HepG2 (cell line): ENCODE results near the gene THRA. TPM values are rescaled to one million over a fixed set of nuclear protein-coding genes. Genes with fewer than 3 reads are reported as not detected.

Source experiments
- CREM ChIP-seq, 2 experiments: sonication (generic) in 1 of 2; formaldehyde crosslinking in 1 of 2; IDR thresholded peaks; 2 replicates each; pipeline versions ENCODE4 v1.4.0 to v1.6.1; 2016 to 2020; ENCODE audit warnings: antibody characterized with exemption in 1 of 2, mild to moderate bottlenecking in 1 of 2, missing genetic modification reagents in 1 of 2
- JUND ChIP-seq: sonication (generic); formaldehyde crosslinking; IDR thresholded peaks from 2 replicates; pipeline ENCODE4 v1.8.0; 2022; ENCODE audit warnings: mild to moderate bottlenecking, missing genetic modification reagents
- KAT2B ChIP-seq: fragments of 150-350 bp; IDR thresholded peaks from 2 replicates; pipeline ENCODE4 v1.6.1; 2014; ENCODE audit warnings: low read depth, low read length, borderline replicate concordance
- KMT2B ChIP-seq: IDR thresholded peaks from 2 replicates; pipeline ENCODE4 v1.6.1; 2016; ENCODE audit warnings: missing genetic modification reagents, missing compliant biosample characterization
- MAZ ChIP-seq, 2 experiments: sonication (generic) in 1 of 2; formaldehyde crosslinking in 1 of 2; IDR thresholded peaks; 2 replicates each; pipeline versions ENCODE4 v1.5.0 to v1.6.1; 2012 to 2020; ENCODE audit warnings: low read depth in 2 of 2, mild to moderate bottlenecking in 2 of 2, borderline replicate concordance in 1 of 2, improper control_type of control experiment in 1 of 2, low read length in 1 of 2, missing genetic modification reagents in 1 of 2, moderate library complexity in 1 of 2
- NFYB ChIP-seq: sonication (generic); formaldehyde crosslinking; IDR thresholded peaks from 2 replicates; pipeline ENCODE4 v1.4.0; 2020; ENCODE audit warnings: missing genetic modification reagents
- POLR2AphosphoS2 ChIP-seq: IDR thresholded peaks from 2 replicates; pipeline ENCODE4 v1.6.1; 2011; ENCODE audit warnings: low read depth, low read length, improper control_type of control experiment
- RBAK ChIP-seq: sonication (generic); formaldehyde crosslinking; IDR thresholded peaks from 2 replicates; pipeline ENCODE4 v1.5.1; 2020; ENCODE audit warnings: mild to moderate bottlenecking, missing genetic modification reagents
- RORA ChIP-seq: sonication (generic); formaldehyde crosslinking; IDR thresholded peaks from 2 replicates; pipeline ENCODE4 v1.5.0; 2020; ENCODE audit warnings: mild to moderate bottlenecking, missing genetic modification reagents, moderate library complexity
- SMARCC2 ChIP-seq: fragments of 450-650 bp; IDR thresholded peaks from 2 replicates; pipeline ENCODE4 v1.6.1; 2017; ENCODE audit warnings: antibody characterized with exemption, mild to moderate bottlenecking
- SYNCRIP ChIP-seq: fragments of 200-400 bp; formaldehyde crosslinking; IDR thresholded peaks from 2 replicates; pipeline ENCODE4 v1.6.1; 2018; ENCODE audit warnings: mild to moderate bottlenecking, low read depth, low read length; ENCODE audit not compliant: insufficient read depth
- ZFP1 ChIP-seq: IDR thresholded peaks from 2 replicates; pipeline ENCODE4 v1.6.1; 2016
- ZFP36L2 ChIP-seq: sonication (generic); formaldehyde crosslinking; IDR thresholded peaks from 2 replicates; pipeline ENCODE4 v1.4.0; 2020; ENCODE audit warnings: missing genetic modification reagents
- ZFYVE20 ChIP-seq: sonication (generic); formaldehyde crosslinking; IDR thresholded peaks from 2 replicates; pipeline ENCODE4 v1.8.0; 2023; ENCODE audit warnings: low read depth, mild to moderate bottlenecking, moderate library complexity, missing genetic modification reagents, borderline replicate concordance
- polyA plus RNA-seq, 8 experiments: library from polyadenylated mRNA; depleted of rRNA in 3 of 8; stranded (reverse) in 7 of 8; unstranded in 1 of 8; fragments of >200 nt; fragmentation: Illumina TruSeq in 4 of 8; extraction: Trizol in 4 of 8; gene quantifications; 2 replicates each; pipeline versions ENCODE4 v1.2.1 to v1.2.3, GENCODE V29; 2011 to 2016; ENCODE audit warnings: low read depth in 4 of 8, missing spikeins in 1 of 8, mixed read lengths in 1 of 8; ENCODE audit not compliant: insufficient read depth in 1 of 8
- total RNA-seq, 5 experiments: library from RNA; depleted of rRNA; stranded (reverse); fragments of >200 nt; fragmentation: Illumina TruSeq; extraction: Trizol; gene quantifications; 2 replicates each; pipeline ENCODE4 v1.2.3, GENCODE V29; 2016; ENCODE audit warnings: low read depth in 1 of 5
- TF ChIP-seq, protein P1 (sequence below): sonication (generic); formaldehyde crosslinking; IDR thresholded peaks from 2 replicates; pipeline ENCODE4 v1.8.0; 2022; ENCODE audit warnings: mild to moderate bottlenecking, missing genetic modification reagents, moderate library complexity
- TF ChIP-seq, protein P2 (sequence below): sonication (generic); formaldehyde crosslinking; IDR thresholded peaks from 2 replicates; pipeline ENCODE4 v1.4.0; 2020; ENCODE audit warnings: low read depth, missing genetic modification reagents
- TF ChIP-seq, protein P3 (sequence below): sonication (generic); formaldehyde crosslinking; IDR thresholded peaks from one replicate; pipeline ENCODE4 v1.5.1; 2020; ENCODE audit warnings: mild to moderate bottlenecking, missing genetic modification reagents; ENCODE audit errors: not compliant biosample characterization

THRA gene
- total and polyA plus RNA-seq, 2 of the 13 experiments (the other 11 are each of a cell fraction or from before 2014, with no cell fraction given), result 8.0 to 9.9 TPM

DNA sequence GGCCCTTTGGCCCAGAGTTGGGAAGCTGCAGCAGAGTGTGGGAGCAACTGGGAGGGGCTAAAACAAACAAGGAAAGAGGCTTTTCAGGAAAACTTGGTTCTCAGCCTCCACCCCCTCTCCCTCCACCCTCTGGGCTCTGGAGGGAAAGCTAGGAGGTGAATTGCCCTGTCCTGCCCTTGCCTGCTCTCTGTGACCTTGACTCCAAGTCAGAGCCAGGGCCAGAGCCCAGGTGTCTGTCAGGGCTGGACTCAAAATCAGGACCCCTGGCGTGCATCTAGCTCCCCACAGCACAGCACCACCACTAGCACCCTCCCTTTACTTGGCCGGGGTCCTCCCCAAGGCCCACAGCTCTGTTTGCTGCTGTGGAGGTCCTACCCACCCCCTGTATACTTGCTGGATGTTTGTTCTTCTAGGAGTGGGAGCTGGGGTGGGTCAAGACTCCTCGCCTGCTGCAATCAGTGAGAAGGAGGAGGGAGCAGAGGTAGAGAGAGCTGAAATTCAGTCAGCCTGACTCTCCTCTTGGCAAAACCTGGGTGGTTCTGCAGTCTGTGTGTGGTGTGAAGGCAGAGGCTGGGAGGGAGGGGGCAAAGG lies 40.4 kb downstream of the THRA start (continued):
- TF ChIP-seq, protein P1, sequence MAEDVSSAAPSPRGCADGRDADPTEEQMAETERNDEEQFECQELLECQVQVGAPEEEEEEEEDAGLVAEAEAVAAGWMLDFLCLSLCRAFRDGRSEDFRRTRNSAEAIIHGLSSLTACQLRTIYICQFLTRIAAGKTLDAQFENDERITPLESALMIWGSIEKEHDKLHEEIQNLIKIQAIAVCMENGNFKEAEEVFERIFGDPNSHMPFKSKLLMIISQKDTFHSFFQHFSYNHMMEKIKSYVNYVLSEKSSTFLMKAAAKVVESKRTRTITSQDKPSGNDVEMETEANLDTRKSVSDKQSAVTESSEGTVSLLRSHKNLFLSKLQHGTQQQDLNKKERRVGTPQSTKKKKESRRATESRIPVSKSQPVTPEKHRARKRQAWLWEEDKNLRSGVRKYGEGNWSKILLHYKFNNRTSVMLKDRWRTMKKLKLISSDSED (CRISPR knock-in tag), result no peak
- TF ChIP-seq MAZ (IDR thresholded peaks at IDR 0.05; ENCODE audit: borderline replicate concordance, low read depth, low read length) (no peak), MAZ (CRISPR knock-in tag; IDR thresholded peaks at IDR 0.05; ENCODE audit: low read depth) (no peak), JUND (CRISPR knock-in tag) (no peak), NFYB (CRISPR knock-in tag) (no peak), KMT2B (CRISPR knock-in tag) (no peak), KAT2B (no peak), SMARCC2 (no peak), ZFYVE20 (CRISPR knock-in tag) (no peak), SYNCRIP (no peak), POLR2AphosphoS2 (no peak), ZFP36L2 (CRISPR knock-in tag) (no peak), ZFP1 (CRISPR knock-in tag) (no peak), RORA (CRISPR knock-in tag) (no peak), CREM (IDR thresholded peaks at IDR 0.05) (no peak), CREM (CRISPR knock-in tag; IDR thresholded peaks at IDR 0.05) (no peak), RBAK (no peak)
- TF ChIP-seq, protein P2, sequence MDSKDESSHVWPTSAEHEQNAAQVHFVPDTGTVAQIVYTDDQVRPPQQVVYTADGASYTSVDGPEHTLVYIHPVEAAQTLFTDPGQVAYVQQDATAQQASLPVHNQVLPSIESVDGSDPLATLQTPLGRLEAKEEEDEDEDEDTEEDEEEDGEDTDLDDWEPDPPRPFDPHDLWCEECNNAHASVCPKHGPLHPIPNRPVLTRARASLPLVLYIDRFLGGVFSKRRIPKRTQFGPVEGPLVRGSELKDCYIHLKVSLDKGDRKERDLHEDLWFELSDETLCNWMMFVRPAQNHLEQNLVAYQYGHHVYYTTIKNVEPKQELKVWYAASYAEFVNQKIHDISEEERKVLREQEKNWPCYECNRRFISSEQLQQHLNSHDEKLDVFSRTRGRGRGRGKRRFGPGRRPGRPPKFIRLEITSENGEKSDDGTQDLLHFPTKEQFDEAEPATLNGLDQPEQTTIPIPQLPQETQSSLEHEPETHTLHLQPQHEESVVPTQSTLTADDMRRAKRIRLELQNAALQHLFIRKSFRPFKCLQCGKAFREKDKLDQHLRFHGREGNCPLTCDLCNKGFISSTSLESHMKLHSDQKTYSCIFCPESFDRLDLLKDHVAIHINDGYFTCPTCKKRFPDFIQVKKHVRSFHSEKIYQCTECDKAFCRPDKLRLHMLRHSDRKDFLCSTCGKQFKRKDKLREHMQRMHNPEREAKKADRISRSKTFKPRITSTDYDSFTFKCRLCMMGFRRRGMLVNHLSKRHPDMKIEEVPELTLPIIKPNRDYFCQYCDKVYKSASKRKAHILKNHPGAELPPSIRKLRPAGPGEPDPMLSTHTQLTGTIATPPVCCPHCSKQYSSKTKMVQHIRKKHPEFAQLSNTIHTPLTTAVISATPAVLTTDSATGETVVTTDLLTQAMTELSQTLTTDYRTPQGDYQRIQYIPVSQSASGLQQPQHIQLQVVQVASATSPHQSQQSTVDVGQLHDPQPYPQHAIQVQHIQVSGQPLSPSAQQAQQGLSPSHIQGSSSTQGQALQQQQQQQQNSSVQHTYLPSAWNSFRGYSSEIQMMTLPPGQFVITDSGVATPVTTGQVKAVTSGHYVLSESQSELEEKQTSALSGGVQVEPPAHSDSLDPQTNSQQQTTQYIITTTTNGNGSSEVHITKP (CRISPR knock-in tag), result no peak
- TF ChIP-seq, protein P3, sequence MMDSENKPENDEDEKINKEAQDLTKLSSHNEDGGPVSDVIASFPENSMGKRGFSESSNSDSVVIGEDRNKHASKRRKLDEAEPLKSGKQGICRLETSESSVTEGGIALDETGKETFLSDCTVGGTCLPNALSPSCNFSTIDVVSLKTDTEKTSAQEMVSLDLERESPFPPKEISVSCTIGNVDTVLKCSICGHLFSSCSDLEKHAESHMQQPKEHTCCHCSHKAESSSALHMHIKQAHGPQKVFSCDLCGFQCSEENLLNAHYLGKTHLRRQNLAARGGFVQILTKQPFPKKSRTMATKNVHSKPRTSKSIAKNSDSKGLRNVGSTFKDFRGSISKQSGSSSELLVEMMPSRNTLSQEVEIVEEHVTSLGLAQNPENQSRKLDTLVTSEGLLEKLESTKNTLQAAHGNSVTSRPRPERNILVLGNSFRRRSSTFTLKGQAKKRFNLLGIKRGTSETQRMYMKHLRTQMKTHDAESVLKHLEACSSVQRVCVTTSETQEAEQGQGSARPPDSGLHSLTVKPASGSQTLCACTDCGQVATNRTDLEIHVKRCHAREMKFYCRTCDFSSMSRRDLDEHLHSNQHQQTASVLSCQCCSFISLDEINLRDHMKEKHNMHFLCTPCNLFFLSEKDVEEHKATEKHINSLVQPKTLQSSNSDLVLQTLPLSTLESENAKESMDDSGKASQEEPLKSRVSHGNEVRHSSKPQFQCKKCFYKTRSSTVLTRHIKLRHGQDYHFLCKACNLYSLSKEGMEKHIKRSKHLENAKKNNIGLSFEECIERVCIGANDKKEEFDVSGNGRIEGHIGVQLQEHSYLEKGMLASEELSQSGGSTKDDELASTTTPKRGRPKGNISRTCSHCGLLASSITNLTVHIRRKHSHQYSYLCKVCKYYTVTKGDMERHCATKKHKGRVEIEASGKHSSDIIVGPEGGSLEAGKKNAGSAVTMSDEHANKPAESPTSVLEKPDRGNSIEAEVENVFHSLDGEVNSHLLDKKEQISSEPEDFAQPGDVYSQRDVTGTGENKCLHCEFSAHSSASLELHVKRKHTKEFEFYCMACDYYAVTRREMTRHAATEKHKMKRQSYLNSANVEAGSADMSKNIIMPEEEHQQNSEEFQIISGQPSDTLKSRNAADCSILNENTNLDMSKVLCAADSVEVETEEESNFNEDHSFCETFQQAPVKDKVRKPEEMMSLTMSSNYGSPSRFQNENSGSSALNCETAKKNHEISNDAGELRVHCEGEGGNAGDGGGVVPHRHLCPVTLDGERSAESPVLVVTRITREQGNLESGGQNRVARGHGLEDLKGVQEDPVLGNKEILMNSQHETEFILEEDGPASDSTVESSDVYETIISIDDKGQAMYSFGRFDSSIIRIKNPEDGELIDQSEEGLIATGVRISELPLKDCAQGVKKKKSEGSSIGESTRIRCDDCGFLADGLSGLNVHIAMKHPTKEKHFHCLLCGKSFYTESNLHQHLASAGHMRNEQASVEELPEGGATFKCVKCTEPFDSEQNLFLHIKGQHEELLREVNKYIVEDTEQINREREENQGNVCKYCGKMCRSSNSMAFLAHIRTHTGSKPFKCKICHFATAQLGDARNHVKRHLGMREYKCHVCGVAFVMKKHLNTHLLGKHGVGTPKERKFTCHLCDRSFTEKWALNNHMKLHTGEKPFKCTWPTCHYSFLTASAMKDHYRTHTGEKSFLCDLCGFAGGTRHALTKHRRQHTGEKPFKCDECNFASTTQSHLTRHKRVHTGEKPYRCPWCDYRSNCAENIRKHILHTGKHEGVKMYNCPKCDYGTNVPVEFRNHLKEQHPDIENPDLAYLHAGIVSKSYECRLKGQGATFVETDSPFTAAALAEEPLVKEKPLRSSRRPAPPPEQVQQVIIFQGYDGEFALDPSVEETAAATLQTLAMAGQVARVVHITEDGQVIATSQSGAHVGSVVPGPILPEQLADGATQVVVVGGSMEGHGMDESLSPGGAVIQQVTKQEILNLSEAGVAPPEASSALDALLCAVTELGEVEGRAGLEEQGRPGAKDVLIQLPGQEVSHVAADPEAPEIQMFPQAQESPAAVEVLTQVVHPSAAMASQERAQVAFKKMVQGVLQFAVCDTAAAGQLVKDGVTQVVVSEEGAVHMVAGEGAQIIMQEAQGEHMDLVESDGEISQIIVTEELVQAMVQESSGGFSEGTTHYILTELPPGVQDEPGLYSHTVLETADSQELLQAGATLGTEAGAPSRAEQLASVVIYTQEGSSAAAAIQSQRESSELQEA (CRISPR knock-in tag), result no peak
